ENCODE measurements around the gene TNS2.

TNS2 gene

DNA sequence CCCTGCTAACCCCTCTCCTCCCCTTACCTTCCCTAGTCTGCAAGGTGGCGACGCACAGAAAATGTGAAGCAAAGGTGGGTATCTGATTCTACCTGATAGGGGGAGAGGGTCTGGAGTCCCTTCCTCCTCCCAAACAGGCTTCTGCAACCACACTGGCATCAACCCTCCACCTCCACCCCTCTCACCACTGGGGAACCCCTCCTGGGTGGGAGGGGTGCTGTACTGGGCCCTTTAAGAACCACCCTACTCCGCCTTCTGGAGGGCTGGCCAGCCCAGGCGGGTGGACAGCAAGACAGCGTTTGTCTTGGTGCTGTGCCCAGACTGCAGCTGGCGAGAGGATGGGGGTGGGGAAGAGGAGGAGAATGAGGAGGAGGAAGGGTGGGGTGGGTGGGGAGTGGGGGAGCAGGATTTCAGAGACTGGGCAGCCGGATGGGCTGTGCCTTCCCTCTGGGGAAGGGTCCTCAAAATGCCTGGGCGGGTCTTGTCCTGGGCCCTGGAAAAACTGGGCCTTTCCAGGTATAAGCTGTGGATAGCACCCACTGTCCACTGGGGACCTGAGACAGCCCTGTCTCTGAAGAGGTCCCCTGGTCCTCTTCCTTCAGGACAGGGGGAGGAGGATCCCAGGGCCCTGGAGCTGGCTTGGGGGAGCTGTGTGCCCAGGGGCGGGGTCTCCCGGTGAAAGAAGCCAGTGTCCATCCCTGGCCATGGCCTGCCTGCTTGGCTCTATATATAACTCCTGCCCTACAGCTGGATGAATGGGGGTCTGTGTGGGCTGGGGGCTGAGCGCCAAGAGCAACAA is 2.8 kb downstream of the TNS2 start:
- no peak overlapping the region for H3K9ac ChIP-seq (ENCODE audit: low read depth, low read length)
- peaks cover 4% of the 10 kb centered on the region for H3K36me3 ChIP-seq (ENCODE audit: control insufficient read depth, insufficient read depth, low read length)
- peaks cover 27% of the 10 kb centered on the region for H3K4me1 ChIP-seq (ENCODE audit: control insufficient read depth, insufficient read depth, low read length)
- H3K9me3 ChIP-seq (ENCODE audit: control insufficient read depth, insufficient read depth, low read length) = no peaks in the 10 kb centered on the region
- no peak overlapping the region for H3K4me3 ChIP-seq (ENCODE audit: low read depth, low read length)
- H3K27me3 ChIP-seq (ENCODE audit: control insufficient read depth, insufficient read depth, low read length) = peaks cover 4% of the 10 kb centered on the region

DNA sequence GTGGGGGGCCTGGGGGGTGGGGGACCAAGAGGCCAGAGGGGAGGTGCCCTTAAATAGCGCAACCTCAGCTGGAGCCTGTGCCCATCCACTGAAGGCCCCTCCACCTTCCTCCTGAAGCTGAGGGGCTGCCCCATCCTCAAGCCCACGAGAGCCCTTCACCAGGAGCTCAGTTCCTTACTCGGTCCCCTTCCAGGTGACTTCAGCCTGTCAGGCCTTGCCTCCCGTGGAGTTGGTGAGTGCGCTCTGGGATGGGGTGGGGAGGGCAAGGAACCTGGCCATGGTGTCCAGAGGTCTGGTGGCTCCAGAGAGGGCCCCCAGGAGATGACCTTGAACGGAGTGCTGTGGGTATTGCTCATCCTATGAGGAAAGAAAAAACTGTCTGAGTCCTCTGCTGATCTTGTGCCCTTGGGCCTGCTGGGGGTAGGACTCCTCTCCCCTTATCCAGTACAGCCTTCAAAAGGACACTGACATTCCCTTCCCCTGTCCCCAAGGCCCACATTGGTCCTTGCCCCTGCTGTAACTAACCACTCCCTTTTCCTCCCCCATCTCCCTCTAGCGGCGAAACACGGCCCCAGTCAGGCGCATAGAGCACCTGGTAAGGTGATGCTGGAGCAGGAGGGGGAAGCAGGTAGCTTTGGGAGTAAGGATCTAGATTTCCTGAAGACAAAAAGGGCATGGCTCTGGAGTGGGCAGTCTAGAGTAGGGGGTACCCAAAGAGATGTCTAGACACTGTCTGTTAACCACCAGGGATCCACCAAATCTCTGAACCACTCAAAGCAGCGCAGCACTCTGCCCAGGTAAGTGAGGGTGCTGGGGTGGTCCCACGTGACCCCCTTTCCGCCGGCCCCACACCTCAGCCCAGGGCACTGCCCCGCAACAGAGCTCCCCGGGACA is 3.6 kb downstream of the TNS2 start:
- peaks cover 23% of the 10 kb centered on the region for H3K4me1 ChIP-seq (ENCODE audit: control insufficient read depth, insufficient read depth, low read length)

DNA sequence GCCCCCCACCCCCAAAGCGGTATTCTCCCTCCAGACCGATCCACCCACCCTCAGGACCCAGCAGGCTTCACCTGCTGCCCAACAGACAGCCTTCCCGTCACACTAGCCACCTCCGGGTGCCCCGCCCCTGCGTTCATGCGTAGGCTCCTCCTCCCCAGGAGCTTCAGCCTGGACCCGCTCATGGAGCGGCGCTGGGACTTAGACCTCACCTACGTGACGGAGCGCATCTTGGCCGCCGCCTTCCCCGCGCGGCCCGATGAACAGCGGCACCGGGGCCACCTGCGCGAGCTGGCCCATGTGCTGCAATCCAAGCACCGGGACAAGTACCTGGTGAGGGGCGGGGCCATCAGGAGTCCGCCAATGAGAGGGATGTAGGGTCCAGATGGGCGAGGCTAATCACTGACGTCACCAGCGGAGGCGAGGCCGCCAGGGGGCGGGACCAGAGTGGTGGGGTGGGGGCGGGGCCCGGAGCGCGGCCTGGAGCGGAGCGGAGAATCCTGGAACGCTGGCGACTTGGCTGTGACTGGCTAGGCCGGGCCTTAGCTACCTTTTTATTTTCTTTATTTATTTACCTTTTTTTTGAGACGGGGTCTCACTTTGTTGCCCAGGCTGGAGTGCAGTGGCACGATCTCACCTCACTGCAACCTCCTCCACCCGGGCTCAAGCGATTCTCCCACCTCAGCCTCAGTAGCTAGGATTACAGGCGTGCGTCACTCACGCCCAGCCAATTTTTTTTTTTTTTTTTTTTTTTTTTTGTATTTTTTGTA is 4.4 kb downstream of the TNS2 start:
- H3K9me3 ChIP-seq (ENCODE audit: control insufficient read depth, insufficient read depth, low read length) = no peaks in the 10 kb centered on the region
- H3K36me3 ChIP-seq (ENCODE audit: control insufficient read depth, insufficient read depth, low read length) = peaks cover 4% of the 10 kb centered on the region
- peak overlapping the region; percentile 47 for H3K9ac ChIP-seq (ENCODE audit: low read depth, low read length)
- H3K4me1 ChIP-seq (ENCODE audit: control insufficient read depth, insufficient read depth, low read length) = peaks cover 15% of the 10 kb centered on the region
- peak overlapping the region; percentile 86 for H3K4me3 ChIP-seq (ENCODE audit: low read depth, low read length)
- H3K27me3 ChIP-seq (ENCODE audit: control insufficient read depth, insufficient read depth, low read length) = peaks cover 5% of the 10 kb centered on the region

More for the DNA sequence above, 3.6 kb downstream of the TNS2 start:
- Histone ChIP-seq H3K27me3 (ENCODE audit: control insufficient read depth, insufficient read depth, low read length) (peaks cover 5% of the 10 kb centered on the region), H3K9ac (ENCODE audit: low read depth, low read length) (no peak overlapping the region), H3K9me3 (ENCODE audit: control insufficient read depth, insufficient read depth, low read length) (no peaks in the 10 kb centered on the region), H3K36me3 (ENCODE audit: control insufficient read depth, insufficient read depth, low read length) (peaks cover 4% of the 10 kb centered on the region), H3K4me3 (ENCODE audit: low read depth, low read length) (peak overlapping the region; percentile 86)

DNA sequence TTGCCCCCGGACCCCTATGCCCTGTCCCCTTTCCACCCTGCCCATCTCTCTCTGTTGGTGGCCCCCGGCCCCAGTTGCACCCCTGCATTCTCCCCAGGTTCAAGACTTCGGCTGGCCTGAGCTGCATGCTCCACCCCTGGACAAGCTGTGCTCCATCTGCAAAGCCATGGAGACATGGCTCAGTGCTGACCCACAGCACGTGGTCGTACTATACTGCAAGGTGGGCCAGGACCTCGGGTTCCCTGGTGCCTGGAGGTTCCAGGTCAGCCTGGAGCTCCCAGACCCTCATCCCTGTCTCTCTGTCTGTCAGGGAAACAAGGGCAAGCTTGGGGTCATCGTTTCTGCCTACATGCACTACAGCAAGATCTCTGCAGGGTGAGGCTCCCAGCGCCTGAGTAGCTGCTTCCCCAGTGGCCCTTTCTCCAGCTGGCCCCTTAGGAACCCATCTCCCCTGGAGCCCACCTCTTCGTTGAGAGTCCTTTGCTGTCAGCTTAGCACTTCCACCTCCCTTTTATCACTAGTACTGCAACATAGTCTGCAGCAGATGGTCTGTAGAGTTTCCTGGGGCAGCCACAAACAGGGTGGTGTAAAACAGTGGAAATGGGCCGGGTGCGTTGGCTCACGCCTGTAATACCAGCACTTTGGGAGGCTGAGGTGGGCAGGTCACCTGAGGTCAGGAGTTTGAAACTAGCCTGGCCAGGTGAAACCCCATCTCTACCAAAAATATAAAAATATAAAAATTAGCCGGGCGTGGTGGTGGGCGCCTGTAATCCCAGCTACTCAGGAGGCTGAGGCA is 5.8 kb downstream of the TNS2 start:
- H3K27me3 ChIP-seq (ENCODE audit: control insufficient read depth, insufficient read depth, low read length) = peaks cover 5% of the 10 kb centered on the region
- H3K36me3 ChIP-seq (ENCODE audit: control insufficient read depth, insufficient read depth, low read length) = peaks cover 4% of the 10 kb centered on the region
- H3K4me3 ChIP-seq (ENCODE audit: low read depth, low read length) = no peak overlapping the region
- peaks cover 6% of the 10 kb centered on the region for H3K4me1 ChIP-seq (ENCODE audit: control insufficient read depth, insufficient read depth, low read length)
- no peaks in the 10 kb centered on the region for H3K9me3 ChIP-seq (ENCODE audit: control insufficient read depth, insufficient read depth, low read length)
- no peak overlapping the region for H3K9ac ChIP-seq (ENCODE audit: low read depth, low read length)

DNA sequence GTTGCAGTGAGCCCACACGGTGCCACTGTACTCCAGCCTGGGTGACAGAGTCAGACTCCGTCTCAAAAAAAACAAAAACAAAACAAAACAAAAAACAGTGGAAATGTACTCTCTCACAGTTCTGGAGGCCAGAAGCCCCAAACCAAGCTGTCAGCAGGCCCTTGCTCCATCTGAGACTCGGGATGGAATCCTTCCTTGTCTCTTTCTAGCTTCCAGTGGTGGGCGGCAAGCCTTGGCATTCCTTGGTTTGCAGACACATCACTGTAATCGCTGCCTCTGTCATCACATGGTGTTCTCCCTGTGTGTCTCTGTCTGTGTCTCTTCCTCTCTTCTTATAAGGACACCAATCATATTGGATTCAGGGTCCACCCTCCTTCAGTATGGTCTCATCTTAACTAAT is 6.4 kb downstream of the TNS2 start:
- Histone ChIP-seq H3K4me3 (ENCODE audit: low read depth, low read length) (no peak overlapping the region), H3K36me3 (ENCODE audit: control insufficient read depth, insufficient read depth, low read length) (peaks cover 4% of the 10 kb centered on the region), H3K9me3 (ENCODE audit: control insufficient read depth, insufficient read depth, low read length) (no peaks in the 10 kb centered on the region), H3K4me1 (ENCODE audit: control insufficient read depth, insufficient read depth, low read length) (peaks cover 1% of the 10 kb centered on the region), H3K9ac (ENCODE audit: low read depth, low read length) (no peak overlapping the region), H3K27me3 (ENCODE audit: control insufficient read depth, insufficient read depth, low read length) (peaks cover 5% of the 10 kb centered on the region)

DNA sequence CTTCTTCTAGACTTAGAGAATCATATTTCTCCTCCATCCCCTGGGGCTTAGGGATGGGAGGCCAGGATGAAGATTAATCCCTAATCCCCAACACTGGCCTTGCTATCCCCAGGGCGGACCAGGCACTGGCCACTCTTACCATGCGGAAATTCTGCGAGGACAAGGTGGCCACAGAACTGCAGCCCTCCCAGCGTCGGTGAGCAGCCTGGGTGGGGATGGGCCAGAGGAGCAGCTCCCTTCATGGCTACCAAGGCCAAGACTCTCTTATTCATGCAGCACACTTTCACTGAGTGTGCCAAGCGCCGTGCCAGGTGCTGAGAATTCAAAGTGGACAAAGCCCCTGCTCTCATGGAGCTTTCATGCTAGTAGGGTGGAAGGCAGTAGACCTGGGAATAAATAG is 7.0 kb downstream of the TNS2 start:
- Histone ChIP-seq H3K27me3 (ENCODE audit: control insufficient read depth, insufficient read depth, low read length) (peaks cover 5% of the 10 kb centered on the region), H3K4me1 (ENCODE audit: control insufficient read depth, insufficient read depth, low read length) (no peaks in the 10 kb centered on the region), H3K4me3 (ENCODE audit: low read depth, low read length) (no peak overlapping the region), H3K36me3 (ENCODE audit: control insufficient read depth, insufficient read depth, low read length) (no peaks in the 10 kb centered on the region), H3K9ac (ENCODE audit: low read depth, low read length) (no peak overlapping the region), H3K9me3 (ENCODE audit: control insufficient read depth, insufficient read depth, low read length) (no peaks in the 10 kb centered on the region)

DNA sequence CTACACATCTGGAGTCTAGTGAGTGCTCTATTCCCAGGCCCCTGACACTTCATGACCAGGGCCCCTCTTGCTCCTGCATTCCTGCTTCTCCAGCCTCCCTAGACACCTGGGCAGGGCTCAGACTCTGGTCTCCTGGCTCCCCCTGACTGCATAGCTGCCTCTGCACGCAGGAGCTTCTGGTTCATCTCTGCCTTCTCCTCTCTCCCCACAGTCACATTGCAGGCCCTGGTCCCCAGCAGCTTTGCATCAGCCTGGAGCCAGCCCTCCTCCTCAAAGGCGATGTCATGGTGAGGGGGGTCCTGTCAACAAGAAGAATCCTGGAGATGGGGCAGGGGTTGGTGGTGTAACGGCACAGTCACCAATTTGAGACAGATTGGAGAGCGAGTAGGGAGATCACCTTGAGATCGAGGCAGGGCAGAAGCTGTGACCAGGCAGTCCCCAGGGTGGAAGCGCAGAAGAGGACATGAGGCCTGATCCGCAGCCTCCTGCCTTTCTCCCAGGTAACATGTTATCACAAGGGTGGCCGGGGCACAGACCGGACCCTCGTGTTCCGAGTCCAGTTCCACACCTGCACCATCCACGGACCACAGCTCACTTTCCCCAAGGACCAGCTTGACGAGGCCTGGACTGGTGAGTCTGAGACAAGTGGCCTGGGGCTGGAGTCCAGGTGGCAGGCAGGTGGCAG is 8.1 kb downstream of the TNS2 start:
- H3K36me3 ChIP-seq (ENCODE audit: control insufficient read depth, insufficient read depth, low read length) = no peaks in the 10 kb centered on the region
- H3K9me3 ChIP-seq (ENCODE audit: control insufficient read depth, insufficient read depth, low read length) = no peaks in the 10 kb centered on the region
- no peaks in the 10 kb centered on the region for H3K4me1 ChIP-seq (ENCODE audit: control insufficient read depth, insufficient read depth, low read length)
- H3K27me3 ChIP-seq (ENCODE audit: control insufficient read depth, insufficient read depth, low read length) = peaks cover 5% of the 10 kb centered on the region
- no peak overlapping the region for H3K9ac ChIP-seq (ENCODE audit: low read depth, low read length)
- H3K4me3 ChIP-seq (ENCODE audit: low read depth, low read length) = no peak overlapping the region

DNA sequence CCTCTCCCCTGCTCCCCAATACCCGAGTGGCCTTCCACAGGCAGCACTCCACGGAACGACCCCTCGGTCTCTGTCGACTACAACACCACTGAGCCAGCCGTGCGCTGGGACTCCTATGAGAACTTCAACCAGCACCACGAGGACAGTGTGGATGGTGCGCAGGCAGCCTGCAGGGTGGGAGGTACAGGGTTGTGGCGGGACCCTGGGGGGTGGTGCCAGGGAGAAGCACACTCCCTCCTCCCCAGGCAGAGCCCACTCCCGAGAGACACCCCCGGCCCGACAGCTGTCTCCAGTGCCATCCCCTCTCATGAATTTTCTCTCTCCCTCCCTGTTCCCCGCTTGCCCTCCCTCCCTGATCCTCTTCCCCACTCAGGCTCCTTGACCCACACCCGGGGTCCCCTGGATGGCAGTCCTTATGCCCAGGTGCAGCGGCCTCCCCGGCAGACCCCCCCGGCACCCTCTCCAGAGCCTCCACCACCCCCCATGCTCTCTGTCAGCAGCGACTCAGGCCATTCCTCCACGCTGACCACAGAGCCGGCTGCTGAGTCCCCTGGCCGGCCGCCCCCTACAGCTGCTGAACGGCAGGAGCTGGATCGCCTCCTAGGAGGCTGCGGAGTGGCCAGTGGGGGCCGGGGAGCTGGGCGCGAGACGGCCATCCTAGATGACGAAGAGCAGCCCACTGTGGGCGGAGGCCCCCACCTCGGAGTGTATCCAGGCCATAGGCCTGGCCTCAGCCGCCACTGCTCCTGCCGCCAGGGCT is 9.0 kb downstream of the TNS2 start:
- Histone ChIP-seq H3K9me3 (ENCODE audit: control insufficient read depth, insufficient read depth, low read length) (no peaks in the 10 kb centered on the region), H3K4me1 (ENCODE audit: control insufficient read depth, insufficient read depth, low read length) (no peaks in the 10 kb centered on the region), H3K9ac (ENCODE audit: low read depth, low read length) (no peak overlapping the region), H3K4me3 (ENCODE audit: low read depth, low read length) (no peak overlapping the region), H3K27me3 (ENCODE audit: control insufficient read depth, insufficient read depth, low read length) (peaks cover 5% of the 10 kb centered on the region), H3K36me3 (ENCODE audit: control insufficient read depth, insufficient read depth, low read length) (no peaks in the 10 kb centered on the region)

DNA sequence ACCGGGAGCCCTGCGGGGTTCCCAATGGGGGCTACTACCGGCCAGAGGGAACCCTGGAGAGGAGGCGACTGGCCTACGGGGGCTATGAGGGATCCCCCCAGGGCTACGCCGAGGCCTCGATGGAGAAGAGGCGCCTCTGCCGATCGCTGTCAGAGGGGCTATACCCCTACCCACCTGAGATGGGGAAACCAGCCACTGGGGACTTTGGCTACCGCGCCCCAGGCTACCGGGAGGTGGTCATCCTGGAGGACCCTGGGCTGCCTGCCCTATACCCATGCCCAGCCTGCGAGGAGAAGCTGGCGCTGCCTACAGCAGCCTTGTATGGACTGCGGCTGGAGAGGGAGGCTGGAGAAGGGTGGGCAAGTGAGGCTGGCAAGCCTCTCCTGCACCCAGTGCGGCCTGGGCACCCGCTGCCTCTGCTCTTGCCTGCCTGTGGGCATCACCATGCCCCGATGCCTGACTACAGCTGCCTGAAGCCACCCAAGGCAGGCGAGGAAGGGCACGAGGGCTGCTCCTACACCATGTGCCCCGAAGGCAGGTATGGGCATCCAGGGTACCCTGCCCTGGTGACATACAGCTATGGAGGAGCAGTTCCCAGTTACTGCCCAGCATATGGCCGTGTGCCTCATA is 9.7 kb downstream of the TNS2 start:
- Histone ChIP-seq H3K9ac (ENCODE audit: low read depth, low read length) (no peak overlapping the region), H3K27me3 (ENCODE audit: control insufficient read depth, insufficient read depth, low read length) (peaks cover 5% of the 10 kb centered on the region), H3K36me3 (ENCODE audit: control insufficient read depth, insufficient read depth, low read length) (no peaks in the 10 kb centered on the region), H3K4me1 (ENCODE audit: control insufficient read depth, insufficient read depth, low read length) (no peaks in the 10 kb centered on the region), H3K9me3 (ENCODE audit: control insufficient read depth, insufficient read depth, low read length) (no peaks in the 10 kb centered on the region), H3K4me3 (ENCODE audit: low read depth, low read length) (no peak overlapping the region)
